HG03432 (cell line): Measurements from ENCODE around the gene ELL.

Source experiments
- ATAC-seq: cut with Tn5 transposase; IDR thresholded peaks from one replicate; pipeline ENCODE4 v1.9.1; 2021; ENCODE audit warnings: mild to moderate bottlenecking, moderate library complexity; ENCODE audit not compliant: unreplicated experiment

Gene ELL

DNA sequence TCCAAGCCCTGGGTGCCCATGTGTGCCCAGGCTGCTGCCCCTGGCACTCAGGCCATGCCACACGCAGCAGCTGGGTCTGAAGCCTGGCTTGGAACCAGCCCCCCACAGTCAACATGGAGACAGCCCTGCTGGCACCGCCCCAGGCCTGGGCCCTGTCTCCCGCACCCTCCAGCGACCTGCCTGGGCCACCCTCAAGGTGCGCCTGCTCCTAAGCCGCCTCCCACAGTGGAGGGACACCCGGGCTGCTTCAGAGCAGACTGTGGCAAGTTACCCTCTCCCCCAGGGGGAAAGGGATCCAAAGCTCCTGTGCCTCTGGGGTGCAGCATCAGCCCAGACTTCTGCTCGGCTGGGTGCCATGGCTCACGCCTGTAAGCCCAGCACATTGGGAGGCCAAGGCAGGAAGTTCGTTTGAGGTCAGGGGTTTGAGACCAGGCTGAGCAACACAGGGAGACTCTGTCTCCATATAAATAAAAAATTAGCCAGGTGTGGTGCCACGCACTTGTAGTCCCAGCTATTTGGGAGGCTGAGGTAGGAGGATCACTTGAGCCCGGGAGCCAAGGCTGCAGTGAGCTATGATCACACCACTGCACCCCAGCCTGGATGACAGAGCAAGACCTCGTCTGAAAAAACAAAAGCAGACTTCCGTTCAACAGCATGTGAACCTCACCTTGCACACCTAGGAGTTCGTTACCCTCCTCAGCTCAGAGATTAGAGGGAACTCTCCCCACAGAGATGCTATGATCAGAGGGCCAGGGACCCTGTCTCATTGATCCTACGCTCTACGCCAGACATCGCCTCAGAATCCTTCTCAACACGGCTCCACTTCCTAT is 15.6 kb downstream of the ELL start:
- ATAC-seq, result no peak

DNA sequence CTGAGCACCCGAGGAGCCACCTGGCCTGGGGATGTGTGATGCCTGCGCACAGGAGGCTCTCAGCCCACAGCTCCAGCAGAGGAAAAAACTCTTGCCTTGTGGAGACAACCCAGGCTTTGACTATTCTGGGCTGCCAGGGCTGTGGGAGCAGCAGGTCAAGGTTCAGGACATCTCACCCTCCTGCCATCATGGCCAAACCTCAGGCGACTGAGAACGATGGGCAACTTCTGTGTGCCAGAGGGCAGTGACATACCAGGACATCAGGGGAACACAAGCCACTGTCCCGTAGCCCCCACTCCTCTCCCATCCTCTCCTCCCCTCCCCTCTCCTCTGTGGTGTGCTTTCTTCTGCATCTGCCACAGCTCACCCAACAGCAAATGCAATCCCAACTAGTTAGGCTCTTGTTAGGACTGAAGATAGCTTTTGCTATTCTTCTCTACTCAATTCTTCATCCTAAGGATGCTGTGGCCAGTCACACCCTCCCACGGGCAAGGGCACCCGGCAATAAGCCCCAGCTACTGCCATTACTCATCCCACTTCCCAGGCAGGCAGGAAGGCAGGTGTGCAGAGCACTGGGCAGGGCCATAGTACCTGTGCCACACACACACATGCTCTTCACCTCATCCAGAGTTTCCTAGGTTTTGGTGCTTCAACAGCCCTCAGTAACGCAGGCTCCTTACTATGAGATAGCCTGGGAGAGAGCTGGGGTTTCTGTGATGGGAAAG is 16.8 kb downstream of the ELL start:
- no peak for ATAC-seq

DNA sequence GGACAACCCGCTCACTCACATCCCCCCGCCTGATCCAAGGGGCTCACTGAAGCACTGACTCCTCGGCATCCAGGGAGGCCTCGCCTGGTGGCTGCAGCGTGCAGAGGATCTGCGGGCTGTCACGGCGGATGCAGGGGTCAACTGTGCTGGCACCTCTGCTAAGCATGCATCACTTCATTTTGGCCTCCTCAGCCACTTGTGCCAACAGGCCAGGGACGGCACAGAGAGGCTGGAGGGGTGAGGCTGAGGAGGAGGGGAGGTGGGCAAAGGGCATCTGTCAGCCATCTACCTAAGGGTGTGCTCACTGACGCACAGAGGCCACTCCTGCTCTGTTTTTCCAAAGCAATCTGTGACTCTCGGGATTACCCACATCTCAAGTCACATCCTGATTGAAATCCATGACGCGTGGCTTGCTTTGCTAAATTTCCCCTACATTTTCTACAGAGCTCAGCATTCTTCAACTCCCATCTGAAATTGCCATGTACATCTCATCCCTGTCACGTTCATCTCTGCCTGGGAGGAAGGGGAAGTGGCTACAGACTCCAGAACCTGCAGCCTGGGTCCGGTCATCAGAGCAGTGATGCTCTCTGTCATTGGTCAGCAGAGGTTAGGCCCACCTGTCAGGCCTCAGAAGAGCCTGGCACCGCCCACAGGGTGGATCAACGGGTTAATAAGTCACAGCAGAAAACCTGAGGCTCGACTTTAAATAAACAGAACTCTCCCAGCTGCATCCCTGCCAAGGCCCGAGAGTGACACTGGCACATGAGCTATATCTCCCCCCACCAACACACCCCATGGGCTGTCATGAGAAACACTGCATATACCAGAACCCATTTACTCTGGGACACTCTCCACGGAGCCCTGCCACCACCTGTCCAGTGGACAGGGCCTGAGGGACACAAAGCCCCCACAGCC is 17.6 kb downstream of the ELL start:
- ATAC-seq, result peak; percentile 57

DNA sequence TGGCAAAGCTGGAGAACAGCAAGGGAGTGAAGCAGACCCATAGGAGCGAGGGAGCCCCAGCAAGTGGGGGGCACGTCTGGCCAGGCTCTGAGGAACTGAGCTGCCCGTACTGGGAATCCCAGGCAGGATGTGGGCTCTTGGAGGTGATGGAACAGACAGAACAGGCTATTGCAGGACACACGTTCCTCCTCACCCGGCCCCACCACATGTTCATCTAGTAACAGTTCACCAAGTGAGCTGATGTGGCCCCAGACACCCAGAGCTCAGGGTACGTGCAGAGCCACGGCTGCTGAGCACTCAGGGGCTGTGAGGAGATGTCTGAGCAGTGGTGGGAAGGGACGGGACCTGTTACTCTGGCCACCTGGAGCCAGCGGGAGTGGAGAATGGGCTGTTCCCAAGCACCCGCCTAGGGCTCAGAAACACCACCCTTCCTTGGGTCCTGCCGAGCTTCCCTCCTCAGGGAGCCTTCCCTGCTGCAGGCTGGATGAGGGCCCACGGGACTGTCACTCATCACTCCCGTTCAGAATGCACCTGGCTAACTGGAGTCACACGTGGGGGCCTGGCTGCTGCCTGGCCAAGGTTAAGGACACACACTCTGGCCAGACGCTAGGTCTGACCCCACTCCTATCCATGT is 18.4 kb downstream of the ELL start:
- ATAC-seq, result no peak

DNA sequence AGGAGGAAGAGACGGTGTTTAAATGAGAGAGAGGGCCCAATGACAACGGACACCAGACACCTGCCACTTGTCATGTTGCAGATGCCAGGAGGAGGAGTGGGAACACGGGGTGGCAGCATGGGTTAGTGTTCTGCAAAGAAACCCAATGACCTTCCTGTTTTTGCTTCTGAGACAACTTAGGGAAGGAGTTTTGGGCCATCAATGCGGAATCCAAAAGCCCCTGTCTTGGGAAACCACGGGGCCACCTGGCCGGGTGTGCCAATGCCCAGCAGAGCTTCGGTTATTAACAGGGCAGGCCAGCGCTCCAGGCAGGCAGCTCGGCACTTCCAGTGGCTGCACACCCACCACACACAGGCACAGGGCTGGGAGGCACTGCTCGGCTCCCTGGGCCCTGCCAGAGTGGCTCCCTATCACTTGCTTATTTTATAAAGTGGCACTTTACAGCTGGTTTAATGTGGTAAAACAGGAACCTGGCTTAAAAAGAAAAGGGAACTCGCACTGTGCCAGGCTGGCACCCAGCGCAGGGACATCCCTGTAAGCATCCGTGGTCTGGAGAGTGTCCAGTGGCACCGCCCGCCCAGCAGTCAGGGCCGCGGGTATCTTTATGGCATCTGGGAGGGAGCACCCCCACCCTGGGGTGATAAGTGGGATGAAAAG is 19.1 kb downstream of the ELL start:
- ATAC-seq, result no peak

DNA sequence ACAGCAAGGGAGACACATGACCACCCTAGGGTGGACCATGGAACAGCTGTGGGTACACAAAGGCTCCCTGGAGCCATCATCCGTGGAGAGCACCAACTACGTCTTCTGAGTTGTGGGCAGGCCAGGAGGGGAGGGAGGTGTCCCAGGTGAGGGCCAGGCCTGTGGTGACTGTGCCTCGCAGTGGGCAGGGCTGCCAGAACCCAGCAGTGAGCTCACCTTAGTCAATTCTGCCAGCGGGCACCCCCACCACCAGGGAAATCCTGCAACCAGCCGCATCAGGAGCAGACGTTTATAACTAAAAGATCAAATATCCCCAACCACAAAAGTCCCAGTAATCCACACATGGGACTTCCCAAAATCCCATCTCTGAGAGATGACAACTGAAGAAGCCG is 19.6 kb downstream of the ELL start:
- no peak for ATAC-seq

DNA sequence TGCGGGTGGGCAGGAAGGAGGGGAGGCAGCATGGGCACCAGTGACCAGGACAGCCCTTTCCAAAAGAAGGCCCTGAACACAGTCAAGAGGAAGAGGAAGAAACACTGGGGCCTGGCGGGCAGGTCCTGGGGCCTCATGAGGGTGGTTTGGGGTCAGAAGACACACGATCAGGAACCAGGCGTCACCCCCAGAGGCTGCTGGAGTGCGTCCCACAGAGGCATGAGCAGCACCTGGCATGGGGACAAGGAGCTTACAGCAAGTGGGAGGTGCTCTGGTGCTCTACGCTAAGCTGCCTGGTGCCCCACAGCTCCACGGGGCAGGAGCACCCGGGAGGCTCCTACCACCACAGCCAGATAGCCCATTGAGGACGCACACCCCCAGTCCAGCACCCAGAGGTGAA is 20.0 kb downstream of the ELL start:
- ATAC-seq, result no peak

DNA sequence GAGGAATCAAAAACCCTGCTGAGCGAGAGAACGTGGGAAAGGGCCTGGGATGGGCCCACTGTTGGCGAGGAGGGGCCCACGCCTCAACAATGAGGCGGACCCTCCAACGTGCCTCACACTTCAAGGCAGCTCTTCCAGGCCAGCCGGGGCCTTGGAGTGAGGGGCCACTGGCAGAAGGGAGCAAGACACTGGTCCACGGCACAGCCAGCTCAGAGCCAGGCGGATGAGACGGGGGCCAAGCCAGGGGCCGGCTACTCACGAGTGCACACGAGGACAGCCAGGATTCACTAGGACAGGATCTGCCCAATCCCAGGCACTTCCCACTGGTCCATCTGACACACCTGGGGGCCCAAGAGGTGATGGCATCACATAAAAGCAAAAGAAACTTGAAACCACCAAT is 20.5 kb downstream of the ELL start:
- no peak for ATAC-seq

DNA sequence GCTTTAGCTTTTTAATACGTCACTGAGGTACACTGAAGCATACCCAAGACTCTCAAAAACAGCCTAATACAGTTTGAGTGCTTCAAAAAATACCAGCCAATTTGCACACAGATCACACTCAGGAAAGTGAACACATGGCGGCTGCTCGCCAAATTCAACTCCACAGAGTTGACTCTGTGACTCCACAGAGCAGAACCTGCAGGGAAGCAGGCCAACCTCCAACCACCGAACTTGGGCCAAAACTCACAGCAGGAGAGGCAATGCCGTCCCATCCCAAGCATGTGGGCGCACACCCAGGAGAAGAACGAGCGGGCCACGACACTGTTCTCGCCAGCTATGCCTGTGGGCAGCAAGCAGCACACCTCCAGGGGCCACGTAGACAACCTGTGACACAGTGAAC is 21.1 kb downstream of the ELL start:
- no peak for ATAC-seq

DNA sequence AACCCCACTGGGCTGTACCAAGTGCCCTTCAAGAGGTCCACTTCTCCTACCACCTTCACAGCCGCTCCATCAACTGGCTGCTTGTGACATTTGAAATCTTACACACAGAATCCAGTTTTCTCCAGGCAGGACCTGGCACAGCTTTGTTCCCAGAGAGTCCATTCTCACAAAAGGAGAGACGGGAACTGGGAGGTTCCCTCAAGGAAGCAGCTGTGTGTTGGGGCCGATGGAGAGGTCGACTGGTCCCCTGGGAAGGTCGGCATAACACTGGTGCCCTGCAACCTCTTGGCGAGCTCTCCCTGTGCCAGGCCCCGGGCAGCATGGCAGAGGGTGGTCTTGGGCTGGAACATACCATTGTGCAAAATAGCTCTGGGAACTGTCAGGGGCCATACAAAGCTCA is 21.5 kb downstream of the ELL start:
- no peak for ATAC-seq

DNA sequence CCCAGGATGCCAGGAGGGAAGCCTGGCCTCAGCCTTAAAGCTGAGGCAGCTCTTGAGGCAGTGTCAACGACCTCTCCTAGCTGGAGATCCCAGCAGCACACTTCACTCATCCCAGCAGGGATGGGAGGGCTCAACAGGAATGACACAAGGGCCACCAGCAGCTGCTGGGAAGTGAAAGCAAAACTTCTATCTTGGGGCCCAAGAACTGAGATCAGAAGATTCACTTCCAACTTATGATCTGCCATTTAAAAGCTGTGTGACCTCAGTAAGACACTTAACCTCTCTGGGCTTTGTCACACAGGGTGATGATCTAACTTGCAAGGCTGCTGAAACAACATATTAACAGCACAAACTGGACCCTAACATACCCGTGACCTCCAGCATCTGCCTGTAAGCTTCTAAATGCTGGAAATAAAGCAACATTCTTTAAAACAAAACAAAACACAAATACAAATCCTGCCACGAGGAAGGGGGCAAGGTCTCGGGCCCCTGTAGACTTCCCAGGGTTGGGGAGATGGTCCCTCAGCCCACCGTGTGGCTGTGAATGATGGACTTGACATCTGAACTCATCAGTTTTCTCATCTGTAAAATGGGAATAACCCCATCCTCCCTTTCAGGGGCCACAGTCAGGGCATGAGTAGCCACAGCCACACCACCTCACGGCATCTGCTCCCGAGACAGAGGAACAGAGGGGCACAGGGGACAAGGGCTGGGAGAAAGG is 22.7 kb downstream of the ELL start:
- ATAC-seq, result no peak

DNA sequence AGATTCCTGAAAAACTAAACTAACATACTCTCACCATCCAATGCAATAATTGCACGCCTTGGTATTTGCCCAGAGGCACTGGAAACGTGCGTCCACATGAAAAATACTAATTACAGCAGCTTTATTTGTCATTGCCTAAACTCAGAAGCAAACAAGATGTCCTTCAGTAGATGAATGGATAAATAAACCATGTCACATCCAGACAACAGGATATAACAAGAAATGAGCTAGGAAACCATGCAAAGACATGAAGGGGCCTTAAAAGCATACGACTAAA is 25.0 kb downstream of the ELL start:
- ATAC-seq, result no peak

DNA sequence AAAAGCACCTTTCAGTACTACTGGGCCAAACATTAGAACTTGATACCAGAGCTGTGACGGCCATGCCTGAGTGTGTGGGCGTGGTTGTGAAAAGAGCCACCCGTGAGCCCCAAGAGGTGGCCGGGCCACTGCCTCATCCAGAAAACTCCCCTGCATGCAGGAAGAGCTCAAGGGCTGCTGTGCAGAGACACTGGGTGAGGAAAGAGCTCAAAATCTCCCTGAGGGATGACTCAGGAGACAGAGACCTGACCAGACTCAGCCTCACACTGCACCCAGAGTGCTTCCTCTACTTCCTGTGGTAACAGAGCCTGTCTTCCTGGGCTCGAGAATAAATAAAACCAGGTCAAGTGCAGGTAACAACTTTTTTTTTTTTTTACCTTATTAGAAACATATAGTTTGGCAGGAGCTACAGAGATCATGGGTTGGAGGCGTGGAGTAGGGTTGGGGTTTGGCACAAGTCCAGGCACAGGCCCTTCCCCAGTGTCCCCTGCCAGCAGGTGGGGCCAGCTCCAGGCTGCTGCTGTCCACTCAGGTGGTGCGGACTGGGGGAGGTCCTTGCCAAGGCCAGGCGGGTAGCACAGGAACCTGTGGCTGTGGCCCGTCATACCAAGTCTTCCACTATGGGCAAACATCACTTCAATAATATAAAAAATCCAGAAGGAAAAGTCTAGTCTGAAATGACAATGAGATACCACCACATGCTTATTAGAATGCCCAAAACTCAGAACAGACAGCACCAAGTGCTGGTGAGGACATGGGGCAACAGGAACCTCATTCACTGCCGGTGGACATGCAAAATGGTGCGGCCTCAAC is 25.5 kb downstream of the ELL start:
- no peak for ATAC-seq

DNA sequence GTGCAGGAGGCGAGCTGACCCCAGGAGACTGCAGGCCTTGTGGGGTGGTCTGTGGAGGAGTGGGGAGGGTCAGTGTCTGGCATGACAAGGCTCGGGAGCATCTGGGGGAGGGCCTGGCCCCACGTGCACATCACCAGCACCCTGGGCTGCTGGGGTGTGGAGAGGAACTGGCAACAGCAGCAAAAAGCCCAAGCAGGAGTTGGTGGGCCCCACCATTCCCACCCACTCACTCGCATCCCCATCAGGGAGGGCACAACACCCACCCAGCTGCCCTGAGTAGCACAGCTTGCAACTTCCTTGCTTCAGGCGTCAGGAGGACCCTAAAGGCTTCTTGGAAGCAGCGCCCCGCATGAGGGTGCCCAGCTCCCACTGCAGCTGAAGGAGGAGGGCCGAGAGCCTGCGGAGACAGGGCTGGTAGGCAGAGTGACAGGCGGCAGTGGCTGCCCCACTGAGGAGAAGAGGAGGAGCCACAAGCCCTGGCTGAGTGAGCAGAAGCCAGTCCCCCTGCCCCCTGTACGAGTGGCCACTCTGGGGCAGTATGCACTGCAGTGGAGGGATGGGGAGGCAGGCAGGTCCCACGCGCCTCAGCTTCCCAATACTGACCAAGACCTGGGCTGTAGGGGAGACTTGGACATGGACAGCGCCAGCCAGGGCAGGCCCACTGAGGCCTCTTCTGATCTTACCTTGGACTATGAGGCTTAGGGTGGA is 26.5 kb downstream of the ELL start:
- no peak for ATAC-seq

DNA sequence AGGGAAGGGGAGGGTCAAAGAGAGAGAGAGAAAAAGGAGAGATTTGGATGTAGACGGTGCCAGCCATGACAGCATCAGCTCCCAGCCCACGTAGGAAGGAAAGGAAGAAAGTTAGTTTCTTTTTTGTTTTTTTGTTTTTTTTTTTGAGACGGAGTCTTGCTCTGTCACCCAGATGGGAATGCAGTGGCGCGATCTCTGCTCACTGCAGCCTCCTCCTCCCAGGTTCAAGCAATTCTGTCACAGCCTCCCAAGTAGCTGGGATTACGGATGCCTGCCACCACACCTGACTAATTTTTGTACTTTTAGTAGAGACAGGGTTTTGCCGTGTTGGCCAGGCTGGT is 27.6 kb downstream of the ELL start:
- ATAC-seq, result no peak

DNA sequence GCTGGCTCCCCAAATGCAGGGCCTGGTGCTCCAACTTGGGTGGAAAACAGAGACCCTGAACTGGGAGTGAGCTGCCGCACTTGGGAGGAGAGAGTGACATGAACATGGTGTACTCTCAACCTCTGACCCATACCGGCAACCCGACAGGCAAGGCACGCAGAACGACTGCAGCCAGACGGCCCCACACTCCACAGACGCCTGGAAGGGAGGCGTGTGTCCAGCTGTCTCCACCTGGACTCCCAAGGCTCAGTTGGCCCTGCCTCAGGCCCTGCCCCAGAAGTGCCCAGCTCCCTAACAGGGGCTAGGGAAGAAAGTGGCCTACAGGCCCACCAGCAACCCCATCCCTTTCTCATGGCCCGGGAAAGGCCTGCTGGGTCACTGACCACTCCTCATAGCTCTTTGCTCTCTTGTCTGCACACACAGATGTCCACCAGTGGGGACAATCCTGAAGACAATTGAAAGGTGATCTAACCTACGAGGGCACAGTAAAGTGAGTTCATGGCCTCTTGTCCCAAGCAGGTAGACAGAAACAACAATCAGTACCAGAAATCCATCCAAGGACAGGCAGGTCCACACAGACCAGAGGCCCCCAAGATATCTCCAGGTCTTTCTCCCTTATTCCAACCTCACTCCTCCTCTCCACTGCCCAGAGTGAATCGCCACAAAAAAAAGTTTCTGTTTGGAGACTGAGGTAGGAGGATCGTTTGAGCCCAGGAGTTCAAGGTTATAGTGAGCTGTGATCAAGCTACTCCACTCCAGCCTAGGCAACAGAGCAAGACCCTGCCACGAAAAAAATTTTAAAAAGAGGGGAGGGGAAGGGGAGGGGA is 28.2 kb downstream of the ELL start:
- ATAC-seq, result no peak

DNA sequence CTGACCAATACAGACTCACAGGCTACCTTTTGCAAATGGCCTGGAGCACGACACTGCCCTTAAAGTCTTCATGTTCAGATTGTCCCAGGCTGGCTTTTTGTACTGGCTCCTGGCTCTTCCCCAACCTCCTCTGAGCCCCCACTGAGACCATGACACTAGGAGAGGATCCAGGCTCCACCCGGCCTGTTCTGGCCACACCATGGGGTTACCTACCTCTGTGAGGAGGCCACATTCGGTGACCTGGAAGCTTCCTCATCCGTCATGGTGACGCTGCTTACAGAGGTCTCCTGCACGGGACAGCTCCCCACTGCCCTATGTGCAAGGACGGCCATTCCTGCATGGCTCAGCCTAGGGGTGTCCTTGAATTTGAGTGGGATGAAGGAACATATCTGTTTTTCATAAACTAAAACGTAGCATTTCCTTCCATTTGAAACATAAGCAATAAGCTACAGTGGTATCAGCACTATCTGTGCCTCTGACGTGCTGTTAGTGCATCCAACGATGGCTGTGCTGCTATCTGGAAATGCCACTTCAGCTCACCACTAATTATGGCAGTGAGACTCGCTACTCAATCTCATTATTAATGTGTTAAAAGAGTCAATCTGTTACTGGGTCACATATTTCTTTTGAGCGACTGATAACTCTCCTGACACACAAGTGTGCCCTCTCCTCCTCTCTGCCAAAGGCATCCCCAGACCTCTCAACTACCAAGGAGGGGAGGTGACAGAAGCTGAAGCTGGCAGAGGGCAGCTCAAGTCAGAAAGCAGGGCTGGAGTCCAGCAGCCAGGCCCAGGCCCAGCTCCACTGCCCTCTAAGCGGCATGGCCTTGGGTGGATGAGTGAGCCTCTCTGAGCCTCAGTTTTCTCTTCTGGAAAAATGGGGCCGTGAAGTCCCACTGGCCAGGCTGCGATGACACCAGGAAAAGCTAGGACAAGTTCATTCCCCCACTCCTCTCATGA is 29.6 kb downstream of the ELL start:
- ATAC-seq, result no peak
